ENCODE measurements around the gene RILPL2.

DNA sequence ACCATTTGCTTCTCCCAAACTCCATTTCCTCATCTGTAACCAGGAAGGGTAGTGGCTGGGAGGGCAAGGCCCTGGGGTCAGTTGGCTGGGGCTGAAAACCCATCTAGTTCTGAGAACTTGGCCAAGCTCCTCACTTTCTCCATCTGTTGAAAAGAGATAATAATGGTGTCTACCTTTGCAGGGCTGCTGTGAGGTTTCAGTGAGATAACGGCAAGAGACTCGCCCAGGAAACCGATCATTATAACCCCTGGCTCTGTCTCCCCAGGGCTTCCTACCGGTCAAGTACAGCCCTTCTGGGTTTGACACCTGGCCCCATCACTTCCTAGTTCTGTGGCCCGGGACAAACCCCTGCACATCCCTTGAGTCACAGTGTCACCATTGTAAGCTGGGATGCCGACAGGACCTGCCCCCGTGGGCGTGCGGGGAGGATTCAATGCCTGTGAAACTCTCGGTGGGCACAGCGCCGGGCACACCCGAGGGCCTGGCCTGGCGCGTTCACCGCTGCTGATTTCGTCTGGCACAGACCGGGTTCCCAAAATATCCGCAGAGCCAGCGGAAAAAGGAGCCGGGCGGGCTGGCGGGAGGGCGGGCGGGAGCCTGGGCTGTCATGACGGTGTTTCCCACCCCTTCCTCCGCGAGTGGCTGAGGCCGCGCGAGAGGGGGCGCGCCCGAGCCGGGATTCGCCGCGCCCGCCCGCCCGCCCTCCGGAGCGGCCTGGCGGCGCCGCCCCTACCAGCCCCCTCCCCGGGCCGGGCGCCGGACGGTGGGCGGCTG is 48.1 kb downstream of the RILPL2 start:
- no peak for TF ChIP-seq EZH2phosphoT487 (IDR thresholded peaks at IDR 0.05; ENCODE audit: borderline replicate concordance, low read depth, low read length)
- TF ChIP-seq, protein P1, sequence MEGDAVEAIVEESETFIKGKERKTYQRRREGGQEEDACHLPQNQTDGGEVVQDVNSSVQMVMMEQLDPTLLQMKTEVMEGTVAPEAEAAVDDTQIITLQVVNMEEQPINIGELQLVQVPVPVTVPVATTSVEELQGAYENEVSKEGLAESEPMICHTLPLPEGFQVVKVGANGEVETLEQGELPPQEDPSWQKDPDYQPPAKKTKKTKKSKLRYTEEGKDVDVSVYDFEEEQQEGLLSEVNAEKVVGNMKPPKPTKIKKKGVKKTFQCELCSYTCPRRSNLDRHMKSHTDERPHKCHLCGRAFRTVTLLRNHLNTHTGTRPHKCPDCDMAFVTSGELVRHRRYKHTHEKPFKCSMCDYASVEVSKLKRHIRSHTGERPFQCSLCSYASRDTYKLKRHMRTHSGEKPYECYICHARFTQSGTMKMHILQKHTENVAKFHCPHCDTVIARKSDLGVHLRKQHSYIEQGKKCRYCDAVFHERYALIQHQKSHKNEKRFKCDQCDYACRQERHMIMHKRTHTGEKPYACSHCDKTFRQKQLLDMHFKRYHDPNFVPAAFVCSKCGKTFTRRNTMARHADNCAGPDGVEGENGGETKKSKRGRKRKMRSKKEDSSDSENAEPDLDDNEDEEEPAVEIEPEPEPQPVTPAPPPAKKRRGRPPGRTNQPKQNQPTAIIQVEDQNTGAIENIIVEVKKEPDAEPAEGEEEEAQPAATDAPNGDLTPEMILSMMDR (conservative IDR thresholded peaks at IDR 0.05; ENCODE audit: low read length): no peak
